ENCODE data around the gene HOXB6.

GRCh38 chr17:48579760-48580554 lies 24.8 kb downstream of the HOXB6 start:
- no peak for TF ChIP-seq CTCF (conservative IDR thresholded peaks at IDR 0.05 in 1 of 2, IDR thresholded peaks at IDR 0.05 in 1 of 2; ENCODE audit: extremely low read depth in 1 of 2, insufficient read depth in 1 of 2, low read depth in 1 of 2, low read length in 2 of 2)
- no peak for TF ChIP-seq EZH2 (IDR thresholded peaks at IDR 0.05; ENCODE audit: borderline replicate concordance, low read length)

All from mammary epithelial cell (primary cell).